ENCODE measurements around the gene NRP2. TPM values are rescaled to one million over a fixed set of nuclear protein-coding genes. Genes with fewer than 3 reads are reported as not detected.

Gene NRP2
- total RNA-seq, 4 donors from 2014 or later: 41.1 to 119 (median 52.4) TPM

DNA sequence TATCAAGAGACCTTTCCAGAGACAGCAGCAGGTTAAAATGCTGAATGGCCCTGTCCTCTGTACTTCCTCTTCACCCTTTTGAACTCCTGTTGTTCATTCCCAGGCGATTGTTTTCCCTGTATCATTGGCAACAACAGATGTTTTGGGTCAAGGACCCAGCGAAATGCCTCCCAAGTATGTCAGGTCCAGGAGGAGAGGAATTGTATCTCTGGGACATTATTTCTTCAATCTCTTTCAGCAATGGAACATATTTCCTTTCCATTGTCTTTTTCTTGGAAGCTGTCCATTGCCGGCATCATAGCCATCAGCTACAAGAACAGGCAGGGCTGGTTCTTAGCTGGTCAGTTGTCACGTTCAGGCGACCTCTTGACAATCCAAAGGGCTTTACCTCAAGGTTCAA, 76.2 kb downstream of the NRP2 start:
- ATAC-seq (ENCODE audit: low FRiP score): no peak
- DNase-seq (ENCODE audit: low spot score): no peak
- TF ChIP-seq, protein P1, sequence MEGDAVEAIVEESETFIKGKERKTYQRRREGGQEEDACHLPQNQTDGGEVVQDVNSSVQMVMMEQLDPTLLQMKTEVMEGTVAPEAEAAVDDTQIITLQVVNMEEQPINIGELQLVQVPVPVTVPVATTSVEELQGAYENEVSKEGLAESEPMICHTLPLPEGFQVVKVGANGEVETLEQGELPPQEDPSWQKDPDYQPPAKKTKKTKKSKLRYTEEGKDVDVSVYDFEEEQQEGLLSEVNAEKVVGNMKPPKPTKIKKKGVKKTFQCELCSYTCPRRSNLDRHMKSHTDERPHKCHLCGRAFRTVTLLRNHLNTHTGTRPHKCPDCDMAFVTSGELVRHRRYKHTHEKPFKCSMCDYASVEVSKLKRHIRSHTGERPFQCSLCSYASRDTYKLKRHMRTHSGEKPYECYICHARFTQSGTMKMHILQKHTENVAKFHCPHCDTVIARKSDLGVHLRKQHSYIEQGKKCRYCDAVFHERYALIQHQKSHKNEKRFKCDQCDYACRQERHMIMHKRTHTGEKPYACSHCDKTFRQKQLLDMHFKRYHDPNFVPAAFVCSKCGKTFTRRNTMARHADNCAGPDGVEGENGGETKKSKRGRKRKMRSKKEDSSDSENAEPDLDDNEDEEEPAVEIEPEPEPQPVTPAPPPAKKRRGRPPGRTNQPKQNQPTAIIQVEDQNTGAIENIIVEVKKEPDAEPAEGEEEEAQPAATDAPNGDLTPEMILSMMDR (IDR thresholded peaks at IDR 0.05): no peak

DNA sequence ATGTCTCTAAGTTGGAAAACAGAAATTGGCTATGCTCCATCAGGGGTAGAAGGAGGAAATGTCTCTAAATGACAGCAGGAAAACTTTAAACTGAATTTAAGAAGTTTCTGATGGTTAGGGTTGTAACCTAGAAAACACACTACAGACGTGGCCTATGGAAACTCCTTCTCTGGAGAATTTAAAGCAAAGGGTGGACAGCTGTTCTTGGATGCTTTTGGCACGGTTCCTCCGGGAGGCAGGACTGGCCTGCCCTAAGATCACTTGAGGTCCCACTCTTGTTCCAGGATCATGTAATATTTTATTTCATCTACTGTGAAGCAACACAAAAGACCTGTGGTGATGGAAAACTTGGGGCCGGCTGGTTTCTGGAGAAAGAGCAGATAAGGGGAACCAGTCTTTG, 77.0 kb downstream of the NRP2 start:
- TF ChIP-seq, protein P1 (IDR thresholded peaks at IDR 0.05): no peak

DNA sequence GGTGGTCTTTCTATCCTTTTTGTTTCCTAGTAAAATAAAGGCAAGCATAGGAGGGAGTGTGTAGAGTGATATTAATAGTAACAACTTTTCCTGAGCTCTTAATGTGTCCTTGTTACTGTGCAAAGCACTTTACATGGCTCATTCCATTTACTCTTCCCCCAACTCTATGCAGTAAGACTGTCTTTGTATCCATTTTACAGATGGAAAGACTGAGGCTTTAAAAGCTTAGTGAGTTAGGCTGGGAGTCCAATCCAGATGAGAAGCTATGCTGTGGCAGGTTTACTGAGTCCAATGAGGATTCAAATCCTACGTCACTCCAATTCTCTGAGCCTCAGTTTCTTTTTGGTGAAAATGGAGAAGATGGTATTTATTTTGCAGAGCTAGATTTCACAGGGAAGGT, 77.4 kb downstream of the NRP2 start:
- TF ChIP-seq, protein P1 (IDR thresholded peaks at IDR 0.05): no peak
- DNase-seq (ENCODE audit: low spot score): no peak
- no peak for ATAC-seq (ENCODE audit: low FRiP score)

More for the DNA sequence above, 77.0 kb downstream of the NRP2 start:
- ATAC-seq (ENCODE audit: low FRiP score): no peak
- no peak for DNase-seq (ENCODE audit: low spot score)

DNA sequence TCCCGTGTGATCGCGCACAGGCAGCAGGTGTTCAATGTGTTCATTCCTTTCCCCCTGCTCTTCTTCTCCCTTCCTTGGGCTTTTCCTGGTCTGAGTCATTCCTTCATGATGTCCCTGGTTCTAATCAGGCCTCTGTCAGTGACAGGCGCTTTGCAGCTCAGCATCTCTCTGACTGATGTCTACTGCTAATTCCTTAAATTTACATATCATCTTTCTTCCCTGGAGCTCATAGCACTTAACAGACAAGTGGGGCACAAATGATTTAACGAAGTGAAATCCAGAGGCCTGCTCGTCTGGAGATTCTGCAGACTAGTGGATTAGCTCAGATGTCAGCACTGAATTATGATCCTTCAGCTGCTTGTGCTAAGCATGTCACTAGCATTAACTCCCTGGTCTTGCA, 77.9 kb downstream of the NRP2 start:
- DNase-seq (ENCODE audit: low spot score) (no peak), ATAC-seq (ENCODE audit: low FRiP score) (no peak)
- TF ChIP-seq, protein P1 (IDR thresholded peaks at IDR 0.05): no peak

GRCh38 chr2:205761421-205761820, 79.1 kb downstream of the NRP2 start:
- DNase-seq (ENCODE audit: low spot score) (no peak), ATAC-seq (ENCODE audit: low FRiP score) (no peak)
- TF ChIP-seq, protein P1 (IDR thresholded peaks at IDR 0.05): no peak

DNA sequence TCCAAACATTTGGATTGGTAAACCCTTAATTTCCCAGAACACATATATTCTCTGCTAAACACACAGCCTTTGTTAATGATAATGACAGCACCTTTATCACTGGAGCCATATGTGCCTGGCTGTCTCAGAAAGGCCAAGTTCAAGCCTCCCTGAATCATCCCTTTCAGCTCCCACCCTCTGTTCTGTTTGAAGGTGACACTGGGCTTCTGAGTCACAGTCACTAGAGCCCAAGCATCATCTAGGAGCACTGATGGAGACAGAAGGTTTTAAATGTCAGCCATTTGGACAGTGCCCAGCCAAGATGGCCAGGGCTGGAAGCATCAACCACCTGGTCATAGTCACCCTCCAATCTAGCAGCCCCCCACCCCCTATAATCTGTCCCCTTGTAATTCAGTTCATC, 80.6 kb downstream of the NRP2 start:
- ATAC-seq (ENCODE audit: low FRiP score): no peak
- TF ChIP-seq, protein P1 (IDR thresholded peaks at IDR 0.05): no peak
- DNase-seq (ENCODE audit: low spot score): no peak

- peak; percentile 46 for ATAC-seq (ENCODE audit: low FRiP score)
- no peak for DNase-seq (ENCODE audit: low spot score)
- TF ChIP-seq, protein P1 (IDR thresholded peaks at IDR 0.05): no peak
Measured at GRCh38 chr2:205763708-205764211, 81.5 kb downstream of the NRP2 start.

All from omental fat pad (tissue), 4 donors.